ENCODE results near the gene CALHM5.

Gene CALHM5

GRCh38 chr6:116564311-116564710 is 52.9 kb downstream of the CALHM5 start:
- Histone ChIP-seq H2AFZ (ENCODE audit: low read length) (no peak overlapping the region), H3K9me3 (replicated peaks; ENCODE audit: insufficient read depth, low read length) (no peaks in the 10 kb centered on the region), H4K20me1 (ENCODE audit: insufficient read depth, low read length) (no peaks in the 10 kb centered on the region), H3K27ac (ENCODE audit: low read length) (no peak overlapping the region), H3K79me2 (ENCODE audit: low read length) (no peaks in the 10 kb centered on the region), H3K9me2 (replicated peaks; ENCODE audit: insufficient read depth, low read length) (no peaks in the 10 kb centered on the region), H3K27me3 (replicated peaks; ENCODE audit: insufficient read depth, low read length) (no peaks in the 10 kb centered on the region), H3K4me3 (ENCODE audit: low read length) (no peak overlapping the region), H3K36me3 (replicated peaks; ENCODE audit: insufficient read depth, low read length) (no peaks in the 10 kb centered on the region), H3F3A (ENCODE audit: insufficient read depth, low read length) (no peaks in the 10 kb centered on the region), H3K9ac (ENCODE audit: low read length) (no peak overlapping the region), H3K4me1 (ENCODE audit: low read length) (no peaks in the 10 kb centered on the region), H3K4me2 (ENCODE audit: low read depth, low read length) (no peak overlapping the region)
- TF ChIP-seq EZH2 (optimal IDR thresholded peaks at IDR 0.05; ENCODE audit: low read depth, low read length) (no peak), CTCF (IDR thresholded peaks at IDR 0.05; ENCODE audit: low read length) (no peak), EZH2phosphoT487 (IDR thresholded peaks at IDR 0.05; ENCODE audit: low read length) (no peak)
- no peak for DNase-seq

GRCh38 chr6:116564921-116565872 is 53.8 kb downstream of the CALHM5 start:
- Histone ChIP-seq H3K4me3 (ENCODE audit: low read length) (no peak overlapping the region), H2AFZ (ENCODE audit: low read length) (no peak overlapping the region), H3K4me1 (ENCODE audit: low read length) (peaks cover 5% of the 10 kb centered on the region; the same call in 1 of the 2 replicates), H3K79me2 (ENCODE audit: low read length) (peaks cover 5% of the 10 kb centered on the region; the same call in 1 of the 2 replicates), H3F3A (ENCODE audit: insufficient read depth, low read length) (no peaks in the 10 kb centered on the region), H3K9me2 (replicated peaks; ENCODE audit: insufficient read depth, low read length) (no peaks in the 10 kb centered on the region), H3K9ac (ENCODE audit: low read length) (no peak overlapping the region), H3K27ac (ENCODE audit: low read length) (no peak overlapping the region), H3K4me2 (ENCODE audit: low read depth, low read length) (no peak overlapping the region), H4K20me1 (ENCODE audit: insufficient read depth, low read length) (no peaks in the 10 kb centered on the region), H3K9me3 (replicated peaks; ENCODE audit: insufficient read depth, low read length) (no peaks in the 10 kb centered on the region), H3K36me3 (replicated peaks; ENCODE audit: insufficient read depth, low read length) (no peaks in the 10 kb centered on the region), H3K27me3 (replicated peaks; ENCODE audit: insufficient read depth, low read length) (no peaks in the 10 kb centered on the region)
- TF ChIP-seq CTCF (IDR thresholded peaks at IDR 0.05; ENCODE audit: low read length) (no peak), EZH2 (optimal IDR thresholded peaks at IDR 0.05; ENCODE audit: low read depth, low read length) (no peak), EZH2phosphoT487 (IDR thresholded peaks at IDR 0.05; ENCODE audit: low read length) (no peak)
- DNase-seq, result no peak

- Histone ChIP-seq H3K9me2 (replicated peaks; ENCODE audit: insufficient read depth, low read length) (no peaks in the 10 kb centered on the region), H3K79me2 (ENCODE audit: low read length) (peaks cover 27% of the 10 kb centered on the region), H3K9ac (ENCODE audit: low read length) (no peak overlapping the region), H3K27me3 (replicated peaks; ENCODE audit: insufficient read depth, low read length) (no peaks in the 10 kb centered on the region), H3K4me1 (ENCODE audit: low read length) (peaks cover 12% of the 10 kb centered on the region), H3K4me2 (ENCODE audit: low read depth, low read length) (no peak overlapping the region), H4K20me1 (ENCODE audit: insufficient read depth, low read length) (no peaks in the 10 kb centered on the region), H3K27ac (ENCODE audit: low read length) (no peak overlapping the region), H3F3A (ENCODE audit: insufficient read depth, low read length) (peaks cover 8% of the 10 kb centered on the region), H3K36me3 (replicated peaks; ENCODE audit: insufficient read depth, low read length) (no peaks in the 10 kb centered on the region), H3K9me3 (replicated peaks; ENCODE audit: insufficient read depth, low read length) (no peaks in the 10 kb centered on the region), H3K4me3 (ENCODE audit: low read length) (no peak overlapping the region), H2AFZ (ENCODE audit: low read length) (no peak overlapping the region)
- no peak for TF ChIP-seq EZH2 (optimal IDR thresholded peaks at IDR 0.05; ENCODE audit: low read depth, low read length)
- no peak for TF ChIP-seq EZH2phosphoT487 (IDR thresholded peaks at IDR 0.05; ENCODE audit: low read length)
- TF ChIP-seq CTCF (IDR thresholded peaks at IDR 0.05; ENCODE audit: low read length), result no peak
- no peak for DNase-seq
Observed at GRCh38 chr6:116568111-116568510, 56.7 kb downstream of the CALHM5 start.
